Heart left ventricle (tissue), 13 donors: ENCODE results near the gene MINDY2.

Experiments used
- CTCF ChIP-seq, 12 donors: fragments of 200-600 bp; sonication (generic) in 4 of 12; IDR thresholded peaks; one replicate each; pipeline versions ENCODE4 v1.5.0 to v1.8.0; 2018 to 2022; ENCODE audit warnings: antibody characterized with exemption in 12 of 12, mild to moderate bottlenecking in 5 of 12
- POLR2A ChIP-seq, 2 donors: fragments of 450-650 bp; IDR thresholded peaks; one replicate each; pipeline ENCODE4 v1.6.1; 2017; ENCODE audit warnings: antibody characterized with exemption in 2 of 2, mild to moderate bottlenecking in 2 of 2, moderate library complexity in 2 of 2
- donor health status: ischemic (EF 13 %, LVEDD 7.1; RV severe dilation, severe dysfunction).
- donor health status: DM: no; HTN: yes; CAD: no.
- donor health status: DM: no; HTN: no; CAD: no.
- donor health status: ischemic (EF 25% LVEDD 6.9; RV normal size, moderate dysfunction).
- donor health status: ischemic (EF 25% LVEDD 5.7; RV mildly dilated, moderate dysfunction).
- donor health status: ischemic (EF 35%, LVEDD 5.7; RV mildly dilated, moderate dysfunction).
- donor health status: nonischemic (EF 11% LVEDD 7.7; RV severe dilation, severe dysfunction).
- donor health status: DM: yes; HTN: yes; CAD: no.
- donor health status: PGD.
- donor health status: ischemic (EF 29% LVEDD 5.4; RV normal size, mild dysfunction).
- donor health status: nonischemic (EF 23%, LVEDD 6.1; RV moderate dilation, normal function).

GRCh38 chr15:58864602-58865424 lies 93.7 kb downstream of the MINDY2 start:
- no peak for TF ChIP-seq CTCF (IDR thresholded peaks at IDR 0.05)
- no peak for TF ChIP-seq POLR2A (IDR thresholded peaks at IDR 0.05)
